ENCODE measurements around the gene DOCK6. TPM values are rescaled to one million over a fixed set of nuclear protein-coding genes. Genes with fewer than 3 reads are reported as not detected.
A peak's percentile ranks its signal among the peaks of the same experiment; 100 is the strongest.

DOCK6 gene
- polyA plus RNA-seq, 4 donors = 31.8 to 69.6 (median 50.0) TPM

GRCh38 chr19:11274533-11275086, 12.3 kb upstream of the DOCK6 start:
- no peak for DNase-seq (ENCODE audit: low read depth in 4 of 4, low spot score in 2 of 4)

- DNase-seq (ENCODE audit: low read depth in 4 of 4, low spot score in 2 of 4) = no peak
Measured at GRCh38 chr19:11273989-11274388, 11.7 kb upstream of the DOCK6 start.

- DNase-seq (ENCODE audit: low read depth in 4 of 4, low spot score in 2 of 4) = no peak
Measured at GRCh38 chr19:11273296-11273695, 11.0 kb upstream of the DOCK6 start.

- DNase-seq (ENCODE audit: low read depth in 4 of 4, low spot score in 2 of 4) = peak in 1 of 4 donors; percentile 41
Measured at GRCh38 chr19:11269408-11269807, 7.1 kb upstream of the DOCK6 start.

GRCh38 chr19:11268783-11269267, 6.5 kb upstream of the DOCK6 start:
- peak in 2 of 4 donors; percentile 47 to 52 for DNase-seq (ENCODE audit: low read depth in 4 of 4, low spot score in 2 of 4)

GRCh38 chr19:11267316-11268085, 5.2 kb upstream of the DOCK6 start:
- DNase-seq (ENCODE audit: low read depth in 4 of 4, low spot score in 2 of 4) = no peak

- DNase-seq (ENCODE audit: low read depth in 4 of 4, low spot score in 2 of 4) = no peak
Measured at GRCh38 chr19:11265785-11266236, 3.5 kb upstream of the DOCK6 start.

GRCh38 chr19:11265177-11265784, 3.0 kb upstream of the DOCK6 start:
- DNase-seq (ENCODE audit: low read depth in 4 of 4, low spot score in 2 of 4) = no peak

GRCh38 chr19:11264452-11265176, 2.3 kb upstream of the DOCK6 start:
- peak in 1 of 4 donors; percentile 54 for DNase-seq (ENCODE audit: low read depth in 4 of 4, low spot score in 2 of 4)

GRCh38 chr19:11263726-11264125, 1.4 kb upstream of the DOCK6 start:
- DNase-seq (ENCODE audit: low read depth in 4 of 4, low spot score in 2 of 4) = no peak

- no peak for DNase-seq (ENCODE audit: low read depth in 4 of 4, low spot score in 2 of 4)
Measured at GRCh38 chr19:11261431-11261970, 823 bp downstream of the DOCK6 start.

GRCh38 chr19:11260996-11261395, 1.3 kb downstream of the DOCK6 start:
- no peak for DNase-seq (ENCODE audit: low read depth in 4 of 4, low spot score in 2 of 4)

GRCh38 chr19:11257846-11258380, 4.4 kb downstream of the DOCK6 start:
- no peak for DNase-seq (ENCODE audit: low read depth in 4 of 4, low spot score in 2 of 4)

- peak in 3 of 4 donors; percentile 44 to 65 (median 64) for DNase-seq (ENCODE audit: low read depth in 4 of 4, low spot score in 2 of 4)
Measured at GRCh38 chr19:11256189-11256588, 6.1 kb downstream of the DOCK6 start.

- DNase-seq (ENCODE audit: low read depth in 4 of 4, low spot score in 2 of 4) = no peak
Measured at GRCh38 chr19:11254666-11255065, 7.7 kb downstream of the DOCK6 start.

GRCh38 chr19:11252665-11253355, 9.5 kb downstream of the DOCK6 start:
- DNase-seq (ENCODE audit: low read depth in 4 of 4, low spot score in 2 of 4) = no peak

GRCh38 chr19:11251650-11252314, 10.5 kb downstream of the DOCK6 start:
- DNase-seq (ENCODE audit: low read depth in 4 of 4, low spot score in 2 of 4) = no peak

- no peak for DNase-seq (ENCODE audit: low read depth in 4 of 4, low spot score in 2 of 4)
Measured at GRCh38 chr19:11251217-11251616, 11.1 kb downstream of the DOCK6 start.

GRCh38 chr19:11248852-11249251, 13.5 kb downstream of the DOCK6 start:
- DNase-seq (ENCODE audit: low read depth in 4 of 4, low spot score in 2 of 4) = no peak

Data from left renal cortex interstitium (tissue), 4 donors.